ENCODE results near the gene LRIG2. TPM values are rescaled to one million over a fixed set of nuclear protein-coding genes. Genes with fewer than 3 reads are reported as not detected.

LRIG2 gene
- total RNA-seq, 1 experiment from 2014 or later, result 14.8 TPM

DNA sequence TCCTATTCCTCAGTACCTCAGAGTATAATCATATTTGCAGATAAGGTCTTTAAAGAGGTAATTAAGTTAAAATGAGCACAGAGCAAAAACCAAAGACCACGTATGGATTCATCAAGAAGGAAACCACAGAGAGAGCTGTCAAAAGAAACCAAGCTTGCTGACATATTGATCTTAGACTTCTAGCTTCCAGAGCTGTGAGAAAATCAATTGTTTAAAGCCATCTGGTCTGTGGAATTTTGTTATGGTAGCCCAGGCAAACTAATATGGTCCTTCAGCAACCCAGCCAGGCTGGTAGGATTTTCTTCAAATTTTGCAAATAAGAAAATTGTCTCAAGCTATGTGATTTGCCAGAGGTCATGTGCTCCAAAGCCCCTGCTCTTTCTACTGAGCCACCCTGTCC is 62.5 kb downstream of the LRIG2 start:
- H3K9me3 ChIP-seq (ENCODE audit: low read depth, low read length, poor library complexity, severe bottlenecking), result no peaks in the 10 kb centered on the region
- no peak overlapping the region for H3K4me3 ChIP-seq (ENCODE audit: low read depth, low read length, poor library complexity, severe bottlenecking)
- DNase-seq (ENCODE audit: low spot score), result no peak
- CTCF ChIA-PET, result no interaction called here
- no peaks in the 10 kb centered on the region for H3K4me1 ChIP-seq (ENCODE audit: insufficient read depth, low read length, poor library complexity, severe bottlenecking)
- TF ChIP-seq EZH2 (IDR thresholded peaks at IDR 0.05; ENCODE audit: borderline replicate concordance, low read depth, low read length, poor library complexity, severe bottlenecking), result no peak
- TF ChIP-seq, protein P1, sequence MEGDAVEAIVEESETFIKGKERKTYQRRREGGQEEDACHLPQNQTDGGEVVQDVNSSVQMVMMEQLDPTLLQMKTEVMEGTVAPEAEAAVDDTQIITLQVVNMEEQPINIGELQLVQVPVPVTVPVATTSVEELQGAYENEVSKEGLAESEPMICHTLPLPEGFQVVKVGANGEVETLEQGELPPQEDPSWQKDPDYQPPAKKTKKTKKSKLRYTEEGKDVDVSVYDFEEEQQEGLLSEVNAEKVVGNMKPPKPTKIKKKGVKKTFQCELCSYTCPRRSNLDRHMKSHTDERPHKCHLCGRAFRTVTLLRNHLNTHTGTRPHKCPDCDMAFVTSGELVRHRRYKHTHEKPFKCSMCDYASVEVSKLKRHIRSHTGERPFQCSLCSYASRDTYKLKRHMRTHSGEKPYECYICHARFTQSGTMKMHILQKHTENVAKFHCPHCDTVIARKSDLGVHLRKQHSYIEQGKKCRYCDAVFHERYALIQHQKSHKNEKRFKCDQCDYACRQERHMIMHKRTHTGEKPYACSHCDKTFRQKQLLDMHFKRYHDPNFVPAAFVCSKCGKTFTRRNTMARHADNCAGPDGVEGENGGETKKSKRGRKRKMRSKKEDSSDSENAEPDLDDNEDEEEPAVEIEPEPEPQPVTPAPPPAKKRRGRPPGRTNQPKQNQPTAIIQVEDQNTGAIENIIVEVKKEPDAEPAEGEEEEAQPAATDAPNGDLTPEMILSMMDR (conservative IDR thresholded peaks at IDR 0.05; ENCODE audit: low read depth, low read length), result no peak
- no peaks in the 10 kb centered on the region for H3K36me3 ChIP-seq (ENCODE audit: insufficient read depth, low read length, poor library complexity, severe bottlenecking)
- POLR2A ChIA-PET (ENCODE audit: low non-redundant PET), result no interaction called here
- intact Hi-C loops (cut with micrococcal nuclease; ENCODE audit: unreplicated experiment), result no loop called here
- no peaks in the 10 kb centered on the region for H3K27me3 ChIP-seq (replicated peaks; ENCODE audit: insufficient read depth, low read depth, low read length, poor library complexity)
- H3K27ac ChIP-seq (ENCODE audit: low read depth, low read length, poor library complexity, severe bottlenecking), result no peak overlapping the region
- no TSS peak for BruUV-seq (replicated peaks)

DNA sequence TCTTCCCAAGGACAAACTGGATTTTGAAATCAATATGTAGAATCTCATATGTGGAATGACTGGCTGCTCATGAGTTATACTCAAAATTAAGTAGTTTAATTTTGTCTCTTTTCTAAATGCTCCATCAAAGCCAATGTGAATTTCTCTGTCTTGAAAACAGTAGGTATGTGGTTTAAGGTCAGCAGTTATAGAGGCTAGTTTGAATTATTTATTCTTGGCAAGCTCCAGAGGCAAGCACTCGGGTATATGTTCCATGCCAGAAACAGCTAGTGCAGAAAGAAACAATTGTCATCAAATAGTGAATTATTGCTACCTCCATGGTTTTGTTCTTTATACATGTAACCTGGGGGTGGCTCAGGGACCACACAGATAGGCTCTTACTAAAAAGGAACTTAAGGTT is 63.5 kb downstream of the LRIG2 start:
- no peak for DNase-seq (ENCODE audit: low spot score)
- intact Hi-C loops (cut with micrococcal nuclease; ENCODE audit: unreplicated experiment), result no loop called here
- Histone ChIP-seq H3K9me3 (ENCODE audit: low read depth, low read length, poor library complexity, severe bottlenecking) (no peaks in the 10 kb centered on the region), H3K4me1 (ENCODE audit: insufficient read depth, low read length, poor library complexity, severe bottlenecking) (peaks cover 8% of the 10 kb centered on the region), H3K36me3 (ENCODE audit: insufficient read depth, low read length, poor library complexity, severe bottlenecking) (no peaks in the 10 kb centered on the region), H3K27ac (ENCODE audit: low read depth, low read length, poor library complexity, severe bottlenecking) (no peak overlapping the region), H3K4me3 (ENCODE audit: low read depth, low read length, poor library complexity, severe bottlenecking) (no peak overlapping the region), H3K27me3 (replicated peaks; ENCODE audit: insufficient read depth, low read depth, low read length, poor library complexity) (no peaks in the 10 kb centered on the region)
- no peak for TF ChIP-seq EZH2 (IDR thresholded peaks at IDR 0.05; ENCODE audit: borderline replicate concordance, low read depth, low read length, poor library complexity, severe bottlenecking)
- TF ChIP-seq, protein P1 (conservative IDR thresholded peaks at IDR 0.05; ENCODE audit: low read depth, low read length), result no peak
- POLR2A ChIA-PET (ENCODE audit: low non-redundant PET), result no interaction called here
- CTCF ChIA-PET, result no interaction called here
- BruUV-seq (replicated peaks), result no TSS peak

- ChIA-PET POLR2A (ENCODE audit: low non-redundant PET) (interaction anchor here (0.7 kb wide), 1 partner anchor 115 kb away, joined by 3 read pairs; no protein-coding TSS in a partner anchor), CTCF (no interaction called here)
- Histone ChIP-seq H3K4me1 (ENCODE audit: insufficient read depth, low read length, poor library complexity, severe bottlenecking) (peaks cover 19% of the 10 kb centered on the region), H3K9me3 (ENCODE audit: low read depth, low read length, poor library complexity, severe bottlenecking) (no peaks in the 10 kb centered on the region), H3K36me3 (ENCODE audit: insufficient read depth, low read length, poor library complexity, severe bottlenecking) (no peaks in the 10 kb centered on the region), H3K4me3 (ENCODE audit: low read depth, low read length, poor library complexity, severe bottlenecking) (no peak overlapping the region), H3K27ac (ENCODE audit: low read depth, low read length, poor library complexity, severe bottlenecking) (no peak overlapping the region), H3K27me3 (replicated peaks; ENCODE audit: insufficient read depth, low read depth, low read length, poor library complexity) (no peaks in the 10 kb centered on the region)
- no peak for DNase-seq (ENCODE audit: low spot score)
- TF ChIP-seq, protein P1 (conservative IDR thresholded peaks at IDR 0.05; ENCODE audit: low read depth, low read length), result no peak
- TF ChIP-seq EZH2 (IDR thresholded peaks at IDR 0.05; ENCODE audit: borderline replicate concordance, low read depth, low read length, poor library complexity, severe bottlenecking), result no peak
- intact Hi-C loops (cut with micrococcal nuclease; ENCODE audit: unreplicated experiment), result no loop called here
- BruUV-seq (replicated peaks), result no TSS peak
These were observed 64.6 kb downstream of the LRIG2 start for GRCh38 chr1:113137563-113137962.

Measured in A673 (cell line).